Stomach smooth muscle (tissue), 2 donors: Measurements from ENCODE around the gene CCDC106.

ENCODE experiments used
- H3K27ac ChIP-seq: one replicate; pipeline ENCODE4 v1.7.0; 2013; ENCODE audit warnings: mild to moderate bottlenecking, low read length, inconsistent platforms
- H3K27me3 ChIP-seq, 2 donors: one replicate each; pipeline ENCODE4 v1.7.0; 2013; ENCODE audit warnings: low read length in 2 of 2; ENCODE audit not compliant: insufficient read depth in 2 of 2, control insufficient read depth in 1 of 2
- H3K36me3 ChIP-seq, 2 donors: one replicate each; pipeline ENCODE4 v1.7.0; 2013; ENCODE audit warnings: low read length in 2 of 2; ENCODE audit not compliant: control insufficient read depth in 2 of 2, insufficient read depth in 2 of 2
- H3K4me1 ChIP-seq: one replicate; pipeline ENCODE4 v1.7.0; 2013; ENCODE audit warnings: low read length; ENCODE audit not compliant: control insufficient read depth, insufficient read depth
- H3K4me3 ChIP-seq, 2 donors: one replicate each; pipeline ENCODE4 v1.7.0; 2013; ENCODE audit warnings: low read length in 2 of 2
- H3K9ac ChIP-seq, 2 donors: one replicate each; pipeline ENCODE4 v1.7.0; 2013; ENCODE audit warnings: low read length in 2 of 2, mild to moderate bottlenecking in 1 of 2
- H3K9me3 ChIP-seq, 2 donors: one replicate each; pipeline ENCODE4 v1.7.0; 2013; ENCODE audit warnings: low read length in 2 of 2; ENCODE audit not compliant: control insufficient read depth in 2 of 2
- donor health status: healthy.
- donor health status: Pancreatic carcinoma.

The CCDC106 gene

DNA sequence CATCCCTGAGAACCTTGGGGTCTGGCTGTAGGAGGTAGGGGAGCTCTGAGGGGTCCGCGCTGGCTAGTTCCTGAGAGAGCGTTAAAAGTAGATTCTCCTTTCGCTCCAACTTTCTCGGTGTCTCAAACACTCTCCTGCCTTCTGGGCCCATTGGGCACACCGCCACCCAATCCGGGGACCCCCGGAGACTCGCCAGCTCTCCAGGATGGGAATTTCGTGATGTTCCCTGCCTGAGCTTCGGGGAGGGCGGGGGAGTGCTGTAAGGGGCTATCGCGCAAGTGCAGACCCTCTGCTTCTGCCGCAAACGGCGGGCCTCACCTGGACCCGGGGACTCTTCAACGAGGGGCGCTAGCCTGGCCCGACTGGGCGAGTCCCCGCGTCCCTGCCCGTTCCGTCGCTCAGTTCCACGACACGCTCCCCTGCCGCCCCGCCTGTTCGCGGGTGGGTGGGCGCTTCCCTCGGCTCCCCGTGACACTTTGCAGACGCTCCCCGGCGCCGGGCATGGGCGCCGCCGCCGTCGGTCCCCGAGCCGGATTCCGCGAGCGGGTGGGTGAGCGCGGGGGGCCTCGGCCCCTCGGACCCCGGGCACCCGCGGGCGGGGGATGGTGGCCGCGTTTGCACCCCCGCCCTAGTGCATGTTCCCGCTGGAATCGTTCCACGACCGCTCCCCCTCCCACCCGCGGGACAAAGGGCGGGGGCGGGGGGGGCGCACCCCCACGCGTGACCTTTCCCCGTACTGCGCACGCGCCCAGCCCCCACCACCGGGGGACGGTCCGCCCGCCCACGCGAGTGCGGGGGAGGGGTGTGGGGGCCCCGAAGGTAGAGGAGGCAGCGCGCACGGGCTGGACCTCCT lies at the start of gene CCDC106:
Gene CCDC106, plus strand, starts transcription at position 481 of the 853 bp plus-strand sequence. CDS start 835 bp downstream, outside the sequence.
- H3K4me1 ChIP-seq, result peaks cover 45% of the 10 kb centered on the region

DNA sequence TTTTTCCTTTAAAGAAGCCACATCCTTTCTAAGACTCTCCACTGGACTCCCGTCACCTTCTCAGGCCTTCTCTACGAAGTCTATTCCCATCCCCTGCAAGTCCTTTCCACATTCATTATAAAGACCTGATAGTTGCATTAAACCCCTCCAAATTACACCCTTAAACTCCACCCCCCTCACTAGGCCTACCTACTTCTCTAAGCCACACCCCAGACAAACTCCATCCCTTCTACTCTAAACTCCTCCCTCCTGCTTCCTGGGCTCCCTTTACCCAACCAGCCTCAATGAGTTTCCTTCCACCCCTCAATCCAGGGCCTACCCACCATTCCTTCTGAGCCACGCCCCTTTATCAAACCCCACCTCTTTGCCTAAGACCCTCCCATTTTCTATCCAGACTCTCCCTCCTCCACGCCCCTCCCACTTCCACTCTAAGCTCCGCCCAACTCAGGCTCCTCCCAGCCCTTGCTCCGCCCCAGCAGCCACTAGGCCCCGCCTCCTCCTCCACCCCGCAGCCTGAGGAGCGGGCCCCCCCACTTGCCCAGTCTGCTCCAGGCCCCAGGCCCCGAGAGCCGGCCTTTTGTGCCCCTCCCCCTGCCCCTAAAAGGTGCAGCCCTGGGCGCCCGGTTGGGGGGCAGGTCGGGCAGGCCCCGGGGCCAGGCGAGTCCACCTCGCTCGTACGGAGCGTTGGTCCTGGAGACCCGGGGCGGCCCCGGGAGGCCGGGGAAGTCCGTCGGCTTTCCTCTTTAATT lies 49.1 kb upstream of the CCDC106 start:
- Histone ChIP-seq H3K9ac (peak overlapping the region; percentile 79 to 96), H3K27ac (peak overlapping the region; percentile 97), H3K9me3 (no peaks in the 10 kb centered on the region), H3K27me3 (no peaks in the 10 kb centered on the region), H3K4me1 (peaks cover 11% of the 10 kb centered on the region), H3K36me3 (peaks cover 9 to 16% of the 10 kb centered on the region in 2 donors), H3K4me3 (peak overlapping the region; percentile 49 to 96)

More for the DNA sequence above, at the start of gene CCDC106:
- peaks cover 6 to 10% of the 10 kb centered on the region in 2 donors for H3K36me3 ChIP-seq
- peak within 1 kb of the TSS; percentile 83 to 84 for H3K4me3 ChIP-seq
- H3K27ac ChIP-seq, result peak within 1 kb of the TSS; percentile 82
- H3K27me3 ChIP-seq, result no peaks in the 10 kb centered on the region
- no peaks in the 10 kb centered on the region for H3K9me3 ChIP-seq
- H3K9ac ChIP-seq, result peak within 1 kb of the TSS; percentile 76 to 81

DNA sequence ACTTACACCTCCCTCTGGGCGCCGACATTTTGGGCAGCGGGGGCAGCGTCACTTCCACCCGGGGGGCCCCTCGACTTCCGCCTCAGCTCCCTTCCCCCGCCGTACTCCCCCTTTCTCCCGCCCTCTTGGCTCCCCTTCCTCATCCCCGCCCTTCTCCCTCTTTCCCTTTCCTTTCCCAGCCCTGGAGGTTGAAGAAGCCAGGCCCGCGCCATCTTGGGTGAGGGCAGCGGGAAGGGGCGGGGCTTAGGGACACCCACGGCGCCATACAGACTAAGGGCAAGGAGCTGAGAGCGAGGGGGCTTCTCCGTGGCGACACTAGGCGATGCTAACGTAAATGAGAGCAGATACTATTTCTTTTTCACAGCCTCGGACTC lies 48.6 kb upstream of the CCDC106 start, which contains the start of gene FIZ1:
Gene FIZ1, minus strand, starts transcription at position 50 of the 374 bp plus-strand sequence. CDS start 1,652 bp downstream, outside the sequence.
- Histone ChIP-seq H3K27me3 (no peaks in the 10 kb centered on the region), H3K4me3 (peak within 1 kb of the TSS; percentile 96), H3K4me1 (peaks cover 13% of the 10 kb centered on the region), H3K9me3 (no peaks in the 10 kb centered on the region), H3K9ac (peak within 1 kb of the TSS; percentile 96), H3K27ac (peak within 1 kb of the TSS; percentile 97), H3K36me3 (peaks cover 9 to 16% of the 10 kb centered on the region in 2 donors)

DNA sequence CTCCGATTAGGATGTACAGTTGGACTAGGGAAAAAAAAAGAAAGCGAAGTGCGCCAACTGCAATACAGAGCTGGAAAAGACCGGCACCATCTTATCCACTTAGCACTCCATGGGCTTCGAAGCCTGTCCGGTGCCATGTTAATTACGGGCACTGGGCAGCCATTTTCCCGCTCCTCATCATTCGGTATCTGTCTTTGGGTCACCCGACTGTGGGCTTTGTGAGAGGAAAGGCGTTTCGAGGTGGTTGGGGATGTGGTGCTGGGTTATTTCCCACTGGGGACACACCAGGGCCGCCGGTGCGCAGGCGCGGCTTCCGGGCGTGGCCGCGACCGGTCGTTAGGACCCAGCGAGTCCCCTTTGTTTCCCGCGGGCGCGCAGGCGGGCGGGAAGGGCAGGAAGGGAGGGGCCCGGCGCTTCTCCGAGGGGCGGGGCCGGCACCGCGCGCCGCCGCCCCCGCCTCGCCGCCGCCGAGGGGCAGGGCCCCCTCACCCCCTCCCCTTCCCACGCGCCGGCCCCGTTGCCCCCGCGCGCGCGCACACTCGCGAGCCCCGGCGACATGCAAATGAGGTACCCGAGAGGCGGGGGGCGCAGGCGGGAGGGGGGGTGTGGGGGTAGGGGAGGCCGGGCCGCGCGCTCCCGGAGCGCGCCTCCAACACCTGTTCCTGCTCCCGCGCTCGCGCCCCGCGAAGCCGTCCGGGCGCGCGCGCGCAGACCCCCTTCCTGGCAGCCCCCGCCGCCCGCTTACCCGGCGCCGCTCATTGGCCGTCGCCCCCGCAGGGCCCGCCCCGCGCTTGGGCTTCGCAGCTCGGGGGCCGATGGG lies 48.0 kb upstream of the CCDC106 start, which contains the start of gene ZNF524:
Gene ZNF524, plus strand, starts transcription at position 447 of the 820 bp plus-strand sequence. CDS start 1,825 bp downstream, outside the sequence.
- H3K9me3 ChIP-seq, result no peaks in the 10 kb centered on the region
- peaks cover 9 to 12% of the 10 kb centered on the region in 2 donors for H3K36me3 ChIP-seq
- H3K27ac ChIP-seq, result peak within 1 kb of the TSS; percentile 97
- peaks cover 18% of the 10 kb centered on the region for H3K4me1 ChIP-seq
- H3K27me3 ChIP-seq, result no peaks in the 10 kb centered on the region
- peak within 1 kb of the TSS; percentile 96 for H3K9ac ChIP-seq
- peak within 1 kb of the TSS; percentile 96 for H3K4me3 ChIP-seq

DNA sequence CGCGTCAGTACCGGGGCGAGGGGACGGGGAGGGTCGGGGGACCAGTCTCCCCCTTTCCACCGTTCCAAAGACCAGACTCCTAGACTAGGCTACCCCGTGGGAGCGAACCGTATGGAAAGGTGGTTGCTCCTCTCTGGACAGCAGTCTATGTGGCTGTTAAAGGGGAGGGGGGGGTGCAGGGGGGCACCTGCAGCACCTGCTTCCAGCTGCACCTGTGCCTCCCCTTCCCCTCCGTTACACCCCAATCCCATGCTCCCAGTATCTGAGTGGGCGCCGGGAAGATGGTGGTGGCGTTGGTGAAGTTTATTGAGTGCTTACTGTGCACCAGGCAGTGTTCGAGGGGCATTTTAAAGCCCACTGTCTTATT lies 47.4 kb upstream of the CCDC106 start:
- H3K4me1 ChIP-seq, result peaks cover 20% of the 10 kb centered on the region
- H3K27me3 ChIP-seq, result no peaks in the 10 kb centered on the region
- peak overlapping the region; percentile 96 for H3K4me3 ChIP-seq
- no peaks in the 10 kb centered on the region for H3K9me3 ChIP-seq
- peak overlapping the region; percentile 97 for H3K27ac ChIP-seq
- peak overlapping the region; percentile 72 to 76 for H3K9ac ChIP-seq
- peaks cover 6 to 7% of the 10 kb centered on the region in 2 donors for H3K36me3 ChIP-seq

DNA sequence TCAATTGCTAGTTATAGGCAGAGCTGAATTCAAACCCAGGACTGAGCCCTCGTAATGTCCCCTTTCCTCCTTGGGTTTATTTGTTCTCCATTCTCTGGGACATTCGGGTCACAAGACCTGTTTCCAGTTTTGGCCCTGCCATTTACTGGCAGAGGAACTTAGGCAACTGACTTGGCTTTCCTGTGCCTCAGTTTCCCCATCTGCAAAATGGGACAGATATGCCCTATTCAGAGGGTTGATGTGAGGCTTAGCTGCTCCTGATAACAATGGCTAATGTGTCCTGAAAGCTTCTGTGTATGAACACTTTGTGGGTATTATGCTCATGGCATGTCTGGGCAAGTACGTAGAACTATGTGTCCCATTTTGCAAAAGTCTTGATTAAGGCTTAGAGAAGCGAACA lies 46.9 kb upstream of the CCDC106 start:
- Histone ChIP-seq H3K4me3 (peak overlapping the region; percentile 96), H3K9ac (peak overlapping the region; percentile 72 to 76), H3K27me3 (no peaks in the 10 kb centered on the region), H3K36me3 (peaks cover 3 to 5% of the 10 kb centered on the region in 2 donors), H3K27ac (peak overlapping the region; percentile 97), H3K4me1 (peaks cover 23% of the 10 kb centered on the region), H3K9me3 (no peaks in the 10 kb centered on the region)

DNA sequence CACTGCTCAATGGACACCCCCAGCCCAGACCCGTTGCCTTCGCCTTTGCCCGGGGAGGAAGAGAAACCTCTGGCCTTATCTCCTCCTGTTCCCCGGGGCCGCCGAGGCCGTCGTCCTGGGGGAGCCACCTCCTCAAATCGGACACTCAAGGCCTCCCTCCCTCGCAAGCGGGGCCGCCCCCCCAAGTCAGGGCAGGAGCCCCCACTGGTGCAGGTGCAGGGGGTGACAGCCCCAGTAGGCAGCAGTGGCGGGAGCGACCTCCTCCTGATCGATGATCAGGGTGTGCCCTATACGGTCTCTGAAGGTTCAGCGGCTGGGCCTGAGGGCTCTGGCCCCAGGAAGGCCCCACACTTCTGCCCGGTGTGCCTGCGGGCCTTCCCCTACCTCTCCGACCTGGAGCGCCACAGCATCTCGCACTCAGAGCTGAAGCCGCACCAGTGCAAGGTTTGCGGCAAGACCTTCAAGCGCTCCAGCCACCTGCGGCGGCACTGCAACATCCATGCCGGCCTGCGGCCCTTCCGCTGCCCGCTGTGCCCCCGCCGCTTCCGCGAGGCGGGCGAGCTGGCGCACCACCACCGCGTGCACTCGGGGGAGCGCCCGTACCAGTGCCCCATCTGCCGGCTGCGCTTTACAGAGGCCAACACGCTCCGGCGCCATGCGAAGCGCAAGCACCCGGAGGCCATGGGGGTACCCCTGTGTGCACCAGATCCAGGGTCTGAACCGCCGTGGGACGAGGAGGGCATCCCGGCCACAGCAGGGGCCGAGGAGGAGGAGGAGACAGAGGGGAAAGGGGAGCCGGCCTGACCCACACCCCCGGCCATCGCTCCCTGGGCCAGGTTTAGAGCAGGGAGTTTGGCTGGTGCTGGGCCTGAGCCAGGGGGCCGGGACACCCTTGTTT lies 45.7 kb upstream of the CCDC106 start:
- Histone ChIP-seq H3K27me3 (no peaks in the 10 kb centered on the region), H3K4me1 (peaks cover 36% of the 10 kb centered on the region), H3K27ac (no peak overlapping the region), H3K9me3 (no peaks in the 10 kb centered on the region), H3K4me3 (no peak overlapping the region), H3K36me3 (no peaks in the 10 kb centered on the region), H3K9ac (no peak overlapping the region)

DNA sequence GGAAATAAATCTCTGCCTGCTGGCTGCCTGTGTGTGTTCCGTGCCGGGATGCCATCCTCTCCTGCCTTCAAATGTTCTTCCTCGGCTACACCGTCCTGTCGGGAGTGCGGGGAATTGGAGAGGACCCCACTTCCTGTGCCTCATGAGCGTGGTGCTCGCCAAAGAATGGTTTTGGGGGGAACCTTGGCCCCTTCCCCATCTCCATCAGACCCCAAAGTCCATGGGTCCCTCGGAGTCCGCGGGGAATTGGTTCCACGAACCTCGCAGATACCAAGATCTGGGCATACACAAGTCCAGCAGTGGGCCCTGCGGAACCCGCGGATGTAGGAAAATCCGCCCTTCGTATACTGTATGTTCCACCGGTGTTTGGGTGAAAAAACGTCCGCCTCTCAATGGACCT lies 44.9 kb upstream of the CCDC106 start:
- Histone ChIP-seq H3K36me3 (no peaks in the 10 kb centered on the region), H3K4me3 (no peak overlapping the region), H3K27me3 (no peaks in the 10 kb centered on the region), H3K9ac (no peak overlapping the region), H3K4me1 (peaks cover 41% of the 10 kb centered on the region), H3K27ac (no peak overlapping the region), H3K9me3 (no peaks in the 10 kb centered on the region)

DNA sequence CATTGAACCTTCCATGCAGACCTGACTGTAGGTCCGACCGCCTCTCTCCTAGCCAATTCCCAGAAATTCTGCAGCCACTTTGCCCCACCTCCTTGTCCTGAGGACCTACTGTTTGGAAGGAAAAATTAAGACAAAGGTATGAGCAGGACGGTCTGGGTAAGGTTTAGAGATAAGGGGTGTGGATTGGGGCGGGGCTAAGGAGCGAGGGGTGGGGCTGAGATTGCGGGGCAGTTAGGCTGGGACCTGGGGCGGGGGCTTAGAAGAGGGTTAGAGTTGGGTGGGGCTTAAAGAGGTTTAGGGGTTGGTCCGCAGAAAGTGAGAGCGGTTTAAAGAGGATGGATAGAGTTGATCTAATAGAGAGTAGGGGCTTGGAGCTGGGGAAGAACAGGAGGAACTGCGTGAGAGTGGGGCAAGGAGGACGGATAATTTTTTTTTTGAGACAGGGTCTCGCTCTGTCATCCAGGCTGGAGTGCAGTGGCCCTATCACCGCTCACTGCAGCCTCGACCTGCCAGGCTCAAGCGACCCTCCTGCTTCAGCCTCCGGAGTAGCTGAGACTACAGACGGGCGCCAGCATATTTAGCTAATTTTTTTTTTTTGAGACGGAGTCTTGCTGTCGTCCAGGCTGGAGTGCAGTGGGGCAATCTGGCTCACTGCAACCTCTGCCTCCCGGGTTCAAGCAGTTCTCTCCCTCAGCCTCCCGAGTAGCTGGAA lies 44.3 kb upstream of the CCDC106 start:
- H3K27me3 ChIP-seq, result no peaks in the 10 kb centered on the region
- H3K4me3 ChIP-seq, result no peak overlapping the region
- H3K36me3 ChIP-seq, result no peaks in the 10 kb centered on the region
- H3K9ac ChIP-seq, result no peak overlapping the region
- H3K4me1 ChIP-seq, result peaks cover 41% of the 10 kb centered on the region
- H3K9me3 ChIP-seq, result no peaks in the 10 kb centered on the region
- no peak overlapping the region for H3K27ac ChIP-seq
